Activated CD4-positive, alpha-beta T cell treated with anti-CD3 and anti-CD28 coated beads for 36 hours (primary cell): Measurements from ENCODE around the gene TMEM69. TPM values are rescaled to one million over a fixed set of nuclear protein-coding genes. Genes with fewer than 3 reads are reported as not detected.
"Not testable (repeated sequence)": the region's sequence is repeated elsewhere in the genome, so short reads cannot be mapped to it uniquely, and the experiment has no call there.

Source experiments
- ATAC-seq: fragments of 200-7000 bp; cut with Tn5 transposase; one replicate; pipeline ENCODE4 v1.10.0; 2021; ENCODE audit warnings: mild to moderate bottlenecking, moderate library complexity
- CTCF ChIA-PET: fragments of 350-600 bp; sonication (Branson Sonifier 250); formaldehyde crosslinking; loops from one replicate; lab custom pipeline; 2021; ENCODE audit warnings: antibody characterized with exemption; lab: Charles Lee
- POLR2A ChIA-PET: fragments of 350-600 bp; sonication (Branson Sonifier 250); formaldehyde crosslinking; loops from one replicate; lab custom pipeline; 2021; ENCODE audit warnings: antibody characterized with exemption, inconsistent platforms; lab: Charles Lee
- DNase-seq: peaks from one replicate; pipeline ENCODE4 v3.0.0-alpha.2; 2020
- H3K27ac Mint-ChIP-seq: one replicate; pipeline ENCODE4 v1.8.0; 2021; ENCODE audit warnings: mixed read lengths
- H3K27me3 Mint-ChIP-seq: one replicate; pipeline ENCODE4 v1.8.0; 2021; ENCODE audit warnings: mixed read lengths
- H3K36me3 Mint-ChIP-seq: one replicate; pipeline ENCODE4 v1.8.0; 2021; ENCODE audit warnings: low read depth, mixed read lengths
- H3K4me1 Mint-ChIP-seq: one replicate; pipeline ENCODE4 v1.8.0; 2021; ENCODE audit warnings: mixed read lengths
- H3K4me3 Mint-ChIP-seq: one replicate; pipeline ENCODE4 v1.8.0; 2021; ENCODE audit warnings: mild to moderate bottlenecking, moderate library complexity, mixed read lengths
- H3K9me3 Mint-ChIP-seq: one replicate; pipeline ENCODE4 v1.8.0; 2021; ENCODE audit warnings: low read depth, mixed read lengths
- intact Hi-C, 2 experiments: fragments of 100-400 bp; cut with DNase I in 1 of 2; cut with micrococcal nuclease in 1 of 2; formaldehyde crosslinking; loops; one replicate each; pipeline versions ENCODE4 v1.14.2 to v1.15.1; 2022 to 2024; cut with DNase I, micrococcal nuclease
- total RNA-seq, 2 experiments: library from RNA; stranded (reverse); gene quantifications; one replicate each; pipeline ENCODE4 v1.2.3, GENCODE V29; 2021

TMEM69 gene
- total RNA-seq, 2 experiments from 2014 or later: 30.2 to 44.3 TPM

DNA sequence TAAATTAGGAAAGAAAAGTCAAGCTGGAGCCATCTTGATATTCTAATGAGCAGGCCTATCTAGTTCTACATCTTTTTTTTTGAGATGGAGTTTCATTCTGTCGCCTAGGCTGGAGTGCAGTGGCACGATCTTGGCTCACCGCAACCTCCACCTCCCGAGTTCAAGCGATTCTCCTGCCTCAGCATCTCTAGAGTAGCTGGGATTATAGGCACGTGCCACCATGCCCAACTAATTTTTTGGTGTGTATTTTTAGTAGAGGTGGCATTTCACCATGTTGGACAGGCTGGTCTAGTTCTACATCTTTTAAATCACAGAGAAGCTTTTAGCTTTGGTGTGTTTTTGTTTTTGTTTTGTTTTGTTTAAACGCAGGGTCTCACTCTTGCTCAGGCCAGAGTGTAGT lies 6.8 kb downstream of the TMEM69 start:
- peaks cover 20% of the 10 kb centered on the region for H3K4me1 Mint-ChIP-seq
- ATAC-seq (no peak), DNase-seq (no peak)
- ChIA-PET POLR2A (interaction anchor here (0.7 kb wide), 1 partner anchor 119 kb away, joined by 6 read pairs; no protein-coding TSS in a partner anchor), CTCF (interaction anchor here (0.7 to 1.1 kb wide), 2 partner anchors 9 to 112 kb away, joined by 3 read pairs; partner anchors contain the start of gene GPBP1L1)
- H3K36me3 Mint-ChIP-seq: peaks cover 30% of the 10 kb centered on the region
- no peaks in the 10 kb centered on the region for H3K9me3 Mint-ChIP-seq
- H3K27ac Mint-ChIP-seq: no peak overlapping the region
- H3K4me3 Mint-ChIP-seq: no peak overlapping the region
- intact Hi-C loops: no loop called here
- no peaks in the 10 kb centered on the region for H3K27me3 Mint-ChIP-seq

DNA sequence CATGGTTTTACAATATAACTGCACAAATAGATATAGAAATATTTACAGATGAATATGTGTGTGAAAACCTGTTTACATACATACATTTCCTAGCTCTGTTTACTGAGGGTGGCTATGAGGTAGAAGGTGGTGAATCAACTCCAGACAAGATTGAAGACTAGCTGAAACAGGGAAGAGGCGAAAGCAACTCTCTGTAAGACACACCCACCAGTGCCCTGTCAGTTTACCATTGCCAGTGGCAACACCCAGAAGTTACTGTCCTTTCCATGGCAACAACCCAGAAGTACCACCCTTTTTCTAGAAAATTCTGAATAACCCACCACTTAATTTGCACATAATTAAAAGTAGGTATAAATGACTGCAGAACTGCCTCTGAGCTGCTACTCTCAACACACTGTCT lies 16.7 kb downstream of the TMEM69 start:
- Mint-ChIP-seq H3K4me1 (no peaks in the 10 kb centered on the region), H3K4me3 (no peak overlapping the region), H3K36me3 (peaks cover 25% of the 10 kb centered on the region), H3K27ac (no peak overlapping the region), H3K27me3 (no peaks in the 10 kb centered on the region), H3K9me3 (peaks cover 4% of the 10 kb centered on the region)
- DNase-seq (no peak), ATAC-seq (no peak)
- ChIA-PET CTCF (interaction anchor here (0.6 kb wide), 1 partner anchor 14 kb away, joined by 3 read pairs; no protein-coding TSS in a partner anchor), POLR2A (no interaction called here)
- intact Hi-C loops: no loop called here

DNA sequence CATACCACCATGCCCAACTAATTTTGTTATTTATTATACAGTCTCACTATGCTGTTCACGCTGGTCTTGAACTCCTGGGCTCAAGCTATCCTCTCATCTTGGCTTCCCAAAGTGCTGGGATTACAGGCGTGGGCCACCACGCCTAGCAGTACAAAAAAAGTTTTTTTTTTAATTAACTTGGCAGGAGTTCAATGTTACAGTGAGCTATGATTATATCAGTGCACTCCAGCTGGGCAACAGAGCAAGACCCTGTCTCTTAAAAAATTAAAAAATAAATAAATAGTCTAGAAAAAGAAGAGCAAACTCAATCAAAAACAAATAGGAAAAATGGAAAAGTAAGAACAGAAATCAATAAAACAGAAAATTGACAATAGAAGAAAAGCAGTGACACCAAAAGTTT lies 25.7 kb downstream of the TMEM69 start:
- ChIA-PET CTCF (interaction anchor here (0.8 kb wide), 1 partner anchor 736 kb away, joined by 3 read pairs; no protein-coding TSS in a partner anchor), POLR2A (no interaction called here)
- ATAC-seq: no peak
- DNase-seq: no peak
- intact Hi-C loops: no loop called here
- H3K36me3 Mint-ChIP-seq: peaks cover 11% of the 10 kb centered on the region
- H3K4me1 Mint-ChIP-seq: no peaks in the 10 kb centered on the region
- no peak overlapping the region for H3K4me3 Mint-ChIP-seq
- no peaks in the 10 kb centered on the region for H3K9me3 Mint-ChIP-seq
- no peak overlapping the region for H3K27ac Mint-ChIP-seq
- no peaks in the 10 kb centered on the region for H3K27me3 Mint-ChIP-seq

DNA sequence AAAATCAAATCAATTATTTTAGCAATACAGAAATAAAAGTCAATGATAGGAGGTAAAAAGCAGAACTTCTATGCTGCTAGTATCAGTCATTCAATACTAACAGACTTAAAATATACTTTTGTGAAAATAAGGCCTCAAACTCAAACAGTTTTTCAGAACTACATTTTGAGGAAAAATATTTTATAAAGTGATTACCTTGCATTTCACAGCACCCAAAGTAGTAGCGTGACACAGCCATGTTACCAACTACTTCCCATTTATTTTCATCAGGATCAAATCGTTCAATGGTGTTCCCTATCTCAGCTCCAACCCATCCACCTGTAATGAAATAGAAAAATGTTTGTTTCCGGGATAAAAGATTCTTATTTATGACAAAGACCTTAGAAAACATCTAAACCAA lies 28.7 kb downstream of the TMEM69 start:
- Mint-ChIP-seq H3K9me3 (no peaks in the 10 kb centered on the region), H3K4me3 (no peak overlapping the region), H3K27me3 (no peaks in the 10 kb centered on the region), H3K36me3 (peaks cover 4% of the 10 kb centered on the region), H3K4me1 (no peaks in the 10 kb centered on the region), H3K27ac (no peak overlapping the region)
- ChIA-PET CTCF (no interaction called here), POLR2A (no interaction called here)
- ATAC-seq: no peak
- DNase-seq: no peak
- intact Hi-C loops: no loop called here

DNA sequence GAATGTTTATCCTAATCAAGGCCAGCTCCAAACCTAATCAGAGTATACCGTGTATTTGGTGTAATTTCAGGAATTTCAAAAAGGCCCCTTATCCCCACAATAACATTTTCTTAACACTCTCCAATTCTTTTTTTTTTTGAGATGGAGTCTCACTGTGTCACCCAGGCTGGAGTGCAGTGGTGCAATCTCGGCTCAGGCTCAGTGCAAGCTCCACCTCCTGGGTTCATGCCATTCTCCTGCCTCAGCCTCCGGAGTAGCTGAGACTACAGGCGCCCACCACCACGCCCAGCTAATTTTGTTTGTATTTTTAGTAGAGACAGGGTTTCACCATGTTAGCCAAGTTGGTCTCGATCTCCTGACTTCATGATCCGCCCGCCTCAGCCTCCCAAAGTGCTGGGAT lies 29.4 kb downstream of the TMEM69 start:
- H3K27ac Mint-ChIP-seq, POLR2A ChIA-PET, H3K4me1 Mint-ChIP-seq, DNase-seq, H3K36me3 Mint-ChIP-seq, intact Hi-C loops, ATAC-seq, H3K9me3 Mint-ChIP-seq, H3K4me3 Mint-ChIP-seq, H3K27me3 Mint-ChIP-seq: not testable (repeated sequence)
- CTCF ChIA-PET: interaction anchor here (0.6 kb wide), 3 partner anchors 249 to 908 kb away, joined by 3 read pairs; no protein-coding TSS in a partner anchor

DNA sequence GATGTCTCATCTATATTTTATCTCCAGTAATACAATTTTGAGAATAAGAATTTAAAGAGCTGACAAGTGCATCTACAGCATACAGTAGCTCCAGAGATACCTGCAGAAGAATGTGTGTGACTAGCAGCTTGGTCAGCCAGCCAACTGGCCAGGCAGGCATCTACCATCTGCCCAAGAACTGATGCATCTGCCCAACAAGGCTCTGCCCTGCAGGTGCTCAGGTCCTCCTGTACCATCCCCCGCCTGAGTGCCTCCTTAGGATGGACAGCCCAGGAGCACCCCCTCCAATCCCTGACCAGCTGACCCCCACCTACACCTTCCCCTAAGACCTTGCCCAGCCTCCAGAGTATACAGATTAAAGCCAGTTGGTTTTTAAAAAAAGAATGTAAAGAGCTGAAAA lies 30.3 kb downstream of the TMEM69 start:
- H3K36me3 Mint-ChIP-seq: peaks cover 3% of the 10 kb centered on the region
- no peaks in the 10 kb centered on the region for H3K4me1 Mint-ChIP-seq
- no peaks in the 10 kb centered on the region for H3K9me3 Mint-ChIP-seq
- ATAC-seq (no peak), DNase-seq (no peak)
- ChIA-PET CTCF (no interaction called here), POLR2A (interaction anchor here (0.9 kb wide), 1 partner anchor 300 kb away, joined by 4 read pairs; no protein-coding TSS in a partner anchor)
- no peaks in the 10 kb centered on the region for H3K27me3 Mint-ChIP-seq
- no peak overlapping the region for H3K27ac Mint-ChIP-seq
- intact Hi-C loops: no loop called here
- H3K4me3 Mint-ChIP-seq: no peak overlapping the region

DNA sequence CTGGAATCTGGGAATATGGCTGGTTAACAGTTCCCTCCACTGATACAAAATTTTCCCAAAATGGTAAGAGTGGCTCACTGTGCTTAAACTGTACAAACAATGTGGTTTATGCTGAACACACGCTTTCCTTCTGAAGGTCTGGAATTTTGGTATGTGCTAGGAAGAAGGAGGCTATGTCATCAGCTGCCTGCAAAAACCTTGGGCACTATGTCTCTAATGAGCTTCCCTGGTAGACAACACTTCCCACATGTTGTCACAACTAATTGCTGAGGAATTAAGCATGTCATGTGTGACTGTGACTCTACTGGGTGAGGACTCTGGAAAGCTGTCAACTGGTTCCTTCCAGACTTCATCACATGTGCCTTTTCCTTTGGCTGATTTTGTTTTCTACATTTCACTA lies 33.2 kb downstream of the TMEM69 start:
- ChIA-PET POLR2A (no interaction called here), CTCF (no interaction called here)
- no peaks in the 10 kb centered on the region for H3K4me1 Mint-ChIP-seq
- no peaks in the 10 kb centered on the region for H3K27me3 Mint-ChIP-seq
- intact Hi-C loops: no loop called here
- ATAC-seq (no peak), DNase-seq (no peak)
- H3K9me3 Mint-ChIP-seq: no peaks in the 10 kb centered on the region
- no peak overlapping the region for H3K4me3 Mint-ChIP-seq
- H3K27ac Mint-ChIP-seq: no peak overlapping the region
- peaks cover 3% of the 10 kb centered on the region for H3K36me3 Mint-ChIP-seq

DNA sequence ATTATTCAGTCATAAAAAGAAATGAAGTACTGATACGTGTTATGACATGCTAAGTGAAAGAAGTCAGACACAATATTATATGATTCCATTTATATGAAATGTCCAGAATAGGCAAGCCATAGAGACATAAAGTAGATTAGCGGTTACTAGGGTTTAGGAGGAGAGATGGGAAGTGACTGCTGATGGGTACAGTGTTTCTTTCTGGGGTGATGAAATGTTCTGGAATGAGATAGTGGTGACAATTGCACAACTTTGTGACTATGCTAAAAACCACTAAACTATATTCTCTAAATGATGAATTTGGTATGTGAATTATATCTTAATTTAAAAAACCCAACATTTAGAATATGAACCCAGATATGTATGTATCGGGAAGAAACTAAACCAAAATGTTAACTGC lies 34.8 kb downstream of the TMEM69 start:
- ChIA-PET POLR2A (no interaction called here), CTCF (no interaction called here)
- intact Hi-C loops: no loop called here
- H3K27ac Mint-ChIP-seq: no peak overlapping the region
- DNase-seq (no peak), ATAC-seq (no peak)
- no peaks in the 10 kb centered on the region for H3K9me3 Mint-ChIP-seq
- peaks cover 3% of the 10 kb centered on the region for H3K36me3 Mint-ChIP-seq
- H3K4me3 Mint-ChIP-seq: no peak overlapping the region
- no peaks in the 10 kb centered on the region for H3K27me3 Mint-ChIP-seq
- no peaks in the 10 kb centered on the region for H3K4me1 Mint-ChIP-seq

DNA sequence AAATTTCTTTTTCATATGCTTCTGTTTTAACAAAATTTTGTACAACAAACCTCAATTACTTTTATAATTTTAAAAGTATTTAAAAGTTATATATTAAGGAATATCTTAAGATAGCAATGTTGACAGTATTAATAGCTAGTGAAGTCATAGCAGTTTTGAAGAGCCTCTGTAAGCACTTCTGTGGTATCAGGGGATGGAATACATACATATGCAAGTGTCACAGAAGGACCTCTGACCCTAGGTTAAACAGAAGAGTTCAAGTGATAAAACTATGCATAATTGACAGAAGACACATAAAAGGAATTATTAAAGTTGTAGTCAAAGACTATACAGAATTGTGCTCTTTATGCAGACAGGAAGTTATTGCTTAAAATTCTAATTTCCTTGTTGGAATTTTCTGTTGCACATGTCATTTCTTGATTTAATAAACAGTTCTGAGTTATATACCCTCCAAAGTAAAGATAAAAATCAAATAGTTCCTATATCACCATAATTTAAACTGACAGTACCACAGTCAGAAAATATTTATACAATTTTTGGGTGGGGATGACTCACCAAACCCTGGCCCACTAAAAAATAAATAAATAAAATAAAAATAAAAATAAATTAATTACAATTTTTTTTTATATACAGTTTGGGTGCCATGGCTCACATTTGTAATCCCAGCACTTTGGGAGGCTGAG lies 35.4 kb downstream of the TMEM69 start:
- POLR2A ChIA-PET: no interaction called here
- ATAC-seq: no peak
- H3K27ac Mint-ChIP-seq: no peak overlapping the region

DNA sequence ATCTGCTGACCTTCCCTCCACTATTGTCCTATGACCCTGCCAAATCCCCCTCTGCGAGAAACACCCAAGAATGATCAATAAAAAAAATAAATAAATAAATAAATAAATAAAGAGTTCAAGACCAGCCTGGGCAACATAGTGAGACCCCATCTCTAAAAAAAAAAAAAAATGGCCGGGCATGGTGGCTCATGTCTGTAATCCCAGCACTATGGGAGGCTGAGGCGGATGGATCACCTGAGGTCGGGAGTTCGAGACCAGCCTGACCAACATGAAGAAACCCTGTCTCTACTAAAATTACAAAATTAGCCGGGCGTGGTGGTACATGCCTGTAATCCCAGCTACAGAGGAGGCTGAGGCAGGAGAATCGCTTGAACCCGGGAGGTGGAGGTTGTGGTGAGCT lies 38.0 kb downstream of the TMEM69 start:
- CTCF ChIA-PET, H3K27me3 Mint-ChIP-seq: not testable (repeated sequence)

More for the DNA sequence above, 35.4 kb downstream of the TMEM69 start:
- no peaks in the 10 kb centered on the region for H3K4me1 Mint-ChIP-seq
- no peaks in the 10 kb centered on the region for H3K27me3 Mint-ChIP-seq
- intact Hi-C loops: no loop called here
- H3K9me3 Mint-ChIP-seq: no peaks in the 10 kb centered on the region
- CTCF ChIA-PET: no interaction called here
- no peak for DNase-seq
- H3K36me3 Mint-ChIP-seq: peaks cover under 1% of the 10 kb centered on the region
- no peak overlapping the region for H3K4me3 Mint-ChIP-seq

DNA sequence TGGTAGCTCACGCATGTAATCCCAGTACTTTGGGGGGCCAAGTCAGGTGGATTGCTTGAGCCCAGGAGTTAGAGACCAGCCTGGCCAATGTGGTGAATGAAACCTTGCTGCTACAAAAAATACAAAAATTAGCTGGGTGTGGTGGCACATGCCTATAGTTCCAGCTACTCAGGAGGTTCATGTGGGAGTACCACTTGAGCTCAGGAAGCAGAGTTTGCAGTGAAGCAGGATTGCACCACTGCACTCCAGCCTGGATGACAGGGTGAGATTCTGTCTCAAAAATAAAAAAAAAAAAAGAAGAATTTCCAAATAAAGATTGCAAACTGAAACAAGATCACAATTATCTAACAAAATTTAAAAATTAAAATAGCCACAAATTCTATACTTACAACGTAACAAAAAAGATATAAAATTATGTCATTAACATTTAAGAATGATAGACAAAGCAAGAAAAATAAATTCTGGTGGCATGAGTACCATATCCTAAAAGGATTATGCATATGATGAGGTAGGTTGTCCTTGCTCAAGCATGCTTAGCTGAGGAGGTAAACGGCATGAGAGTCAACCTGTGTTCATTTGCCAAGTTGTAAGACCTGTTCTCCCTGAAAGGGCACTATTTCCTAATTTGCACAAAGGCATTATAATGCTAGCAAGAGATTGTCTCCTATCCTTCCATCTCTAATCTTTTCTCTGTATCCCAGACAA lies 42.2 kb downstream of the TMEM69 start:
- H3K36me3 Mint-ChIP-seq: no peaks in the 10 kb centered on the region
- H3K27me3 Mint-ChIP-seq: no peaks in the 10 kb centered on the region
- H3K4me3 Mint-ChIP-seq: no peak overlapping the region
- CTCF ChIA-PET: interaction anchor here (0.8 kb wide), 1 partner anchor 13 kb away, joined by 4 read pairs; no protein-coding TSS in a partner anchor
- H3K27ac Mint-ChIP-seq: no peak overlapping the region
- H3K9me3 Mint-ChIP-seq: no peaks in the 10 kb centered on the region
- intact Hi-C loops: no loop called here
- ATAC-seq (no peak), DNase-seq (no peak)
- POLR2A ChIA-PET: no interaction called here
- H3K4me1 Mint-ChIP-seq: peaks cover 2% of the 10 kb centered on the region

More for the DNA sequence above, 38.0 kb downstream of the TMEM69 start:
- POLR2A ChIA-PET, H3K27ac Mint-ChIP-seq, intact Hi-C loops, H3K9me3 Mint-ChIP-seq, DNase-seq, H3K4me3 Mint-ChIP-seq, H3K4me1 Mint-ChIP-seq, H3K36me3 Mint-ChIP-seq, ATAC-seq: not testable (repeated sequence)
